ENCODE results near the gene HVCN1.

The HVCN1 gene

GRCh38 chr12:110637869-110638441, 51.0 kb downstream of the HVCN1 start:
- no peak overlapping the region for H3K27ac ChIP-seq
- no peak for TF ChIP-seq ZFX (IDR thresholded peaks at IDR 0.05; ENCODE audit: borderline replicate concordance)
- no peak for TF ChIP-seq CTCF (IDR thresholded peaks at IDR 0.05)

GRCh38 chr12:110636516-110636915, 52.4 kb downstream of the HVCN1 start:
- H3K27ac ChIP-seq, result no peak overlapping the region

GRCh38 chr12:110635055-110635454, 53.9 kb downstream of the HVCN1 start:
- no peak overlapping the region for H3K27ac ChIP-seq
- TF ChIP-seq ZFX (IDR thresholded peaks at IDR 0.05; ENCODE audit: borderline replicate concordance), result no peak
- TF ChIP-seq CTCF (IDR thresholded peaks at IDR 0.05), result no peak

More at GRCh38 chr12:110636516-110636915, 52.4 kb downstream of the HVCN1 start:
- no peak for TF ChIP-seq CTCF (IDR thresholded peaks at IDR 0.05)
- no peak for TF ChIP-seq ZFX (IDR thresholded peaks at IDR 0.05; ENCODE audit: borderline replicate concordance)

- no peak overlapping the region for H3K27ac ChIP-seq
- no peak for TF ChIP-seq ZFX (IDR thresholded peaks at IDR 0.05; ENCODE audit: borderline replicate concordance)
- TF ChIP-seq CTCF (IDR thresholded peaks at IDR 0.05), result no peak
Observed at GRCh38 chr12:110627500-110628195, 61.3 kb downstream of the HVCN1 start.

- TF ChIP-seq CTCF (IDR thresholded peaks at IDR 0.05), result no peak
- H3K27ac ChIP-seq, result no peak overlapping the region
Observed at GRCh38 chr12:110622582-110622981, 66.3 kb downstream of the HVCN1 start.

GRCh38 chr12:110619534-110619953, 69.4 kb downstream of the HVCN1 start:
- TF ChIP-seq CTCF (IDR thresholded peaks at IDR 0.05) (no peak), ZFX (IDR thresholded peaks at IDR 0.05; ENCODE audit: borderline replicate concordance) (no peak)
- H3K27ac ChIP-seq, result no peak overlapping the region

- TF ChIP-seq CTCF (IDR thresholded peaks at IDR 0.05), result no peak
- no peak overlapping the region for H3K27ac ChIP-seq
Observed at GRCh38 chr12:110616471-110617115, 72.3 kb downstream of the HVCN1 start.

Measured in 22Rv1 (cell line).